ENCODE measurements around the gene SLIT3.
"Not testable (repeated sequence)": the region's sequence is repeated elsewhere in the genome, so short reads cannot be mapped to it uniquely, and the experiment has no call there.

Gene SLIT3

DNA sequence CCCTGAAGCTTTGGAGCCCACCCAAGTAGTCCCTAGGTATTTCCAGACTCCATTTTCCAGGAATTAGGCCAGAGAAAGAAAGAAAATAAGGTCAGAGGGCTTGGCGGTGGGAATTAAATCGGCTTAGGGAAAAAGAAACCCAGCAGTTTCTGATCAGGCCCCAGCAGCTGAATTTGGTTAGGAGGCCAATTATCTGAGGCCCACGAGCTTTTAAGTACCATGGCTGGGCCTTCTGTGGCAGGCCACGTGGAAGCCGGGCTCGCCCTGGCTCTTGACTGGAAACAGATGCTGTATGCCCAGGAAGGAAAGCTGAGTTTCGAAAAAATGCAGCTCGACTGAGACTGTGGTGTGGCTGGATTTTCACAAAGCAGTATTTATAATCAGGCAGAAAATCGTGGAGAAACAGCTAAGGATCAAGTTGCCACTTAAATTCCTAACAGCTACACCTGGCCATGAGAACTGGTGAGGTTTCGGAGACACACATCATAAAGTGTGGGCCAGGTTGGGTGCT is 646.7 kb downstream of the SLIT3 start:
- Histone ChIP-seq H3K27me3 (ENCODE audit: control insufficient read depth, insufficient read depth, low read length) (no peaks in the 10 kb centered on the region), H3K9ac (ENCODE audit: low read length) (no peak overlapping the region), H3K36me3 (ENCODE audit: control insufficient read depth, insufficient read depth, low read length) (no peaks in the 10 kb centered on the region), H3K27ac (ENCODE audit: low read depth, low read length) (no peak overlapping the region), H3K4me3 (ENCODE audit: low read depth, low read length) (no peak overlapping the region), H3K4me1 (ENCODE audit: control insufficient read depth, insufficient read depth, low read length) (peaks cover 5% of the 10 kb centered on the region; the same call in 1 of the 2 replicates), H3K9me3 (ENCODE audit: control insufficient read depth, insufficient read depth, low read depth, low read length) (no peaks in the 10 kb centered on the region)

GRCh38 chr5:168653626-168654025 is 647.3 kb downstream of the SLIT3 start:
- H3K9me3 ChIP-seq (ENCODE audit: control insufficient read depth, insufficient read depth, low read depth, low read length): no peaks in the 10 kb centered on the region
- no peaks in the 10 kb centered on the region for H3K27me3 ChIP-seq (ENCODE audit: control insufficient read depth, insufficient read depth, low read length)
- H3K4me1 ChIP-seq (ENCODE audit: control insufficient read depth, insufficient read depth, low read length): peaks cover 3% of the 10 kb centered on the region; the same call in 1 of the 2 replicates
- no peak overlapping the region for H3K27ac ChIP-seq (ENCODE audit: low read depth, low read length)
- H3K9ac ChIP-seq (ENCODE audit: low read length): no peak overlapping the region
- H3K36me3 ChIP-seq (ENCODE audit: control insufficient read depth, insufficient read depth, low read length): no peaks in the 10 kb centered on the region
- no peak overlapping the region for H3K4me3 ChIP-seq (ENCODE audit: low read depth, low read length)

DNA sequence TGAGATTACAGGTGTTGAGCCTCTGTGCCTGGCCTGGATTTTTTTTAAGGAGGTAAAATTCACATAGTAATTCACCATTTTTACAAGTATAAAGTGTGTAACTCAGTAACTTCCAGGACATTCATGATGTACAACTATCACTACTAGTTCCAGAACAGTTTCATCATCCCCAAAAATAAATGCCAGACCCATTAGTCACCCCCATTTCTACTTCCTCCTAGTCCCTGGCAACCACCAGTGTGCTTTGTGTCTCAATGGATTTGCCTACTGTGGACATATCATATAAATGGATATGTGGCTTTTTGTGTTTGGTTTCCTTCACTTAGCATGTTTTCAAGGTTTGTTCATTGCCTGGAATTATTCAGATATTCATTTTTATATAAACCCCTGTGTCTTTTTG is 649.3 kb downstream of the SLIT3 start:
- Histone ChIP-seq H3K9ac (ENCODE audit: low read length) (no peak overlapping the region), H3K27ac (ENCODE audit: low read depth, low read length) (no peak overlapping the region), H3K36me3 (ENCODE audit: control insufficient read depth, insufficient read depth, low read length) (no peaks in the 10 kb centered on the region), H3K4me1 (ENCODE audit: control insufficient read depth, insufficient read depth, low read length) (no peaks in the 10 kb centered on the region), H3K9me3 (ENCODE audit: control insufficient read depth, insufficient read depth, low read depth, low read length) (no peaks in the 10 kb centered on the region), H3K27me3 (ENCODE audit: control insufficient read depth, insufficient read depth, low read length) (no peaks in the 10 kb centered on the region), H3K4me3 (ENCODE audit: low read depth, low read length) (no peak overlapping the region)

DNA sequence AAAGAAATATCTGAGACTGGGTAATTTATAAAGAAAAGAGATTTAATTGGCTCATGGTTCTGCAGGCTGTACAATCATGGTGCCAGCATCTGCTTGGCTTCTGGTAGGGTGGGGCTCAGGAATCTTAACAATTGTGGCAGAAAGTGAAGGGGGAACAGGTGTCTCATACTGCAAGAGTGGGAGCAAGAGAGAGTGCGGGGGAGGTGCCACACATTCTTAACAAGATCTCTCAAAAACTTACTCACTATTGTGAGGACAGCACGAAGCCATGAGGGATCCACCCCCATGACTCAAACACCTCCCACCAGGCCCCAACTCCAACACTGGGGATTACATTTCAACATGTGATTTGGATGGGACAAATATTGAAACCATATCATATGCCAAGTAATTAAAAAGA is 651.6 kb downstream of the SLIT3 start:
- no peak overlapping the region for H3K27ac ChIP-seq (ENCODE audit: low read depth, low read length)
- H3K9ac ChIP-seq (ENCODE audit: low read length): no peak overlapping the region
- no peaks in the 10 kb centered on the region for H3K4me1 ChIP-seq (ENCODE audit: control insufficient read depth, insufficient read depth, low read length)
- H3K36me3 ChIP-seq (ENCODE audit: control insufficient read depth, insufficient read depth, low read length): no peaks in the 10 kb centered on the region
- H3K9me3 ChIP-seq (ENCODE audit: control insufficient read depth, insufficient read depth, low read depth, low read length): 0 out of 2 replicates have a peak, but pooled peaks cover 6% of the 10 kb centered on the region
- no peak overlapping the region for H3K4me3 ChIP-seq (ENCODE audit: low read depth, low read length)
- no peaks in the 10 kb centered on the region for H3K27me3 ChIP-seq (ENCODE audit: control insufficient read depth, insufficient read depth, low read length)

DNA sequence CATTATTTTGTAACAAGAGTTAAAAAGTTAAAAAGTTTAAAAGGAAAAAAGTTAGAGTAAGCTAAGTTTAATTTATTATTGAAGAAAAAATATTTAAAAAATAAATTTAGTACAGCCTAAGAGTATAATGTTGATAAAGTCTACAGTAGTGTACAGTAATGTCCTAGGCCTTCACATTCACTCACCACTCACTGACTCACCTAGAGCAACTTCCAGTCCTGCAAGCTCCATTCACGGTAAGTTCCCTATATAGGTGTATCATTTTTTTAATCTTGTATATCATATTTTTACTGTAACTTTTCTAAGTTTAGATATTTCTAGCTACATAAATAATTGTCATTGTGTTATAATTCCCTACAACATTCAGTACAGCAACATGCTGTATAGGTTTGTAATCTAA is 652.4 kb downstream of the SLIT3 start:
- Histone ChIP-seq H3K27ac (ENCODE audit: low read depth, low read length) (no peak overlapping the region), H3K27me3 (ENCODE audit: control insufficient read depth, insufficient read depth, low read length) (no peaks in the 10 kb centered on the region), H3K9ac (ENCODE audit: low read length) (no peak overlapping the region), H3K9me3 (ENCODE audit: control insufficient read depth, insufficient read depth, low read depth, low read length) (0 out of 2 replicates have a peak, but pooled peaks cover 7% of the 10 kb centered on the region), H3K4me1 (ENCODE audit: control insufficient read depth, insufficient read depth, low read length) (no peaks in the 10 kb centered on the region), H3K4me3 (ENCODE audit: low read depth, low read length) (no peak overlapping the region), H3K36me3 (ENCODE audit: control insufficient read depth, insufficient read depth, low read length) (no peaks in the 10 kb centered on the region)

DNA sequence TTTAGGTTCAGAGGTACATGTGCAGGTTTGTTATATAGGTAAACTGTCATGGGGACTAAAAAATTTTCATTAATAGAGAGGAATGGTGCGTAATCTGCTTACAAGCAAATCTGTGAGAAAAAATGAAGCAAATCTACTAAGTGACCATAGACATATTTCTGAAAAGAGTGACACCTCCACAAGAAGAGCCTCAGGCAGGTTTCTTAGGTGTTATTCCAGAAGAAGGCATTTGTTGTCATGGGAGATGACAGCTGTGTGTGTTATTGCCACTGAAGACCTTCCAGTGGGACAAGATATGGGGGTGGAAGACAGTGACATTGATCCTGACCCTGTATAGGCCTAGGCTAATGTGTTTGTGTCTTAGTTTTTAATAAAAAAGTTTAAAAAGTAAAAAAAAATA is 652.9 kb downstream of the SLIT3 start:
- Histone ChIP-seq H3K36me3 (ENCODE audit: control insufficient read depth, insufficient read depth, low read length) (no peaks in the 10 kb centered on the region), H3K4me1 (ENCODE audit: control insufficient read depth, insufficient read depth, low read length) (no peaks in the 10 kb centered on the region), H3K27ac (ENCODE audit: low read depth, low read length) (no peak overlapping the region), H3K9ac (ENCODE audit: low read length) (no peak overlapping the region), H3K27me3 (ENCODE audit: control insufficient read depth, insufficient read depth, low read length) (no peaks in the 10 kb centered on the region), H3K9me3 (ENCODE audit: control insufficient read depth, insufficient read depth, low read depth, low read length) (0 out of 2 replicates have a peak, but pooled peaks cover 7% of the 10 kb centered on the region), H3K4me3 (ENCODE audit: low read depth, low read length) (no peak overlapping the region)

DNA sequence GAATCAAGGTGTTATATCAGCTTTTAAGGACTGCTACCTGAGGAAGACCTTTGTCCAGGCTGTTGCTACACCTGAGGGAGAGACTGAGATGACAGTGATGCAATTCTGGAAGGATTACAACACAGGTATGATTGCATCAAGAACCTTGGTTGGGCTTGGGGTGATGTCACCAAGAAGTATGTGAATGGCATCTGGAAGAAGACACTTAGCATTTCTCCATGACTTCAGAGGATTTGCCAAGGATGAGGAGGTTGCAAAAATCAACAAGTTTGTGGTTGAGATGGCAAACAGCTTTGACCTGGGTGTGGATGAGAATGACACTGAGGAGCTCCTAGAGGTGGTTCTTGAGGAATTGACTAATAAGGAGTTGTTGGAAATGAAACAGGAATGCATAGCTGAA is 653.9 kb downstream of the SLIT3 start:
- no peak overlapping the region for H3K9ac ChIP-seq (ENCODE audit: low read length)
- no peak overlapping the region for H3K27ac ChIP-seq (ENCODE audit: low read depth, low read length)
- H3K4me3 ChIP-seq (ENCODE audit: low read depth, low read length): no peak overlapping the region
- H3K9me3 ChIP-seq (ENCODE audit: control insufficient read depth, insufficient read depth, low read depth, low read length): 0 out of 2 replicates have a peak, but pooled peaks cover 7% of the 10 kb centered on the region
- no peaks in the 10 kb centered on the region for H3K27me3 ChIP-seq (ENCODE audit: control insufficient read depth, insufficient read depth, low read length)
- H3K36me3 ChIP-seq (ENCODE audit: control insufficient read depth, insufficient read depth, low read length): no peaks in the 10 kb centered on the region
- no peaks in the 10 kb centered on the region for H3K4me1 ChIP-seq (ENCODE audit: control insufficient read depth, insufficient read depth, low read length)

DNA sequence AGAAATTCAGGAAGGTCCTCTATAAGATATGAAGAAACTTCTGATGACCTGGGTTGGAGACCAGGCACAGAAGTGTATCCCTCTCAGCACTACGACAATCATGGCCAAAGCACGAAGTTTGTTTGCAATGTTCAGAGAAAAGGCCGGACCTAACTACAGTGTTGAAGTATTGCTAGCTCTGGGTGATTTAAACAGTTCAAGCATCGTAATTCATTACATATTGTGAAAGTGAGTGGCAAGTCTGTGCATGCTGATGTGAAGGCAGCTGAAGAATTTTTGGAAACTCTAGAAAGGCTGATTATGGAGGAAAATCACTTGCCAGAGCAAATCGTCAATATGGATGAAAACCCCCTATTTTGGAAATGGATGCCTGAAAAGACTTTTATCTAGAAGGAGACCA is 654.6 kb downstream of the SLIT3 start:
- no peaks in the 10 kb centered on the region for H3K36me3 ChIP-seq (ENCODE audit: control insufficient read depth, insufficient read depth, low read length)
- H3K9me3 ChIP-seq (ENCODE audit: control insufficient read depth, insufficient read depth, low read depth, low read length): 0 out of 2 replicates have a peak, but pooled peaks cover 7% of the 10 kb centered on the region
- no peak overlapping the region for H3K4me3 ChIP-seq (ENCODE audit: low read depth, low read length)
- H3K27me3 ChIP-seq (ENCODE audit: control insufficient read depth, insufficient read depth, low read length): no peaks in the 10 kb centered on the region
- no peaks in the 10 kb centered on the region for H3K4me1 ChIP-seq (ENCODE audit: control insufficient read depth, insufficient read depth, low read length)
- no peak overlapping the region for H3K9ac ChIP-seq (ENCODE audit: low read length)
- H3K27ac ChIP-seq (ENCODE audit: low read depth, low read length): no peak overlapping the region

DNA sequence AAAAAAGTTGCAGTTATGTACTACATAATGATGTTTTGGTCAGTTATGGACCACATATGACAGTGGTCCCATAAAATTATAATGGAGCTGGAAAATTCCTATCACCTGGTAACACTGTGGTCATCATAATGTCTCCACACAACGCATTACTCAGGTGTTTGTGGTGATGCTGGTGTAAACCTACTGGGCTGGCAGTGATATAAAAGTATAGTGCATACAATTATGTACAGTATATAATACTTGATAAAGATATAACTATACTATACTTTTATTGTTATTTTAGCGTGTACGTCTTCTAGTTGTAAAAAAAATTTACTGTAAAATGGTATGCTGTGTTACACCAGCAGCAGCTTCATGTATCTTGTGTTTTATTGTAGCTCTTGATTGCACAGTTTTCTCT is 655.7 kb downstream of the SLIT3 start:
- H3K4me3 ChIP-seq (ENCODE audit: low read depth, low read length): no peak overlapping the region
- no peaks in the 10 kb centered on the region for H3K36me3 ChIP-seq (ENCODE audit: control insufficient read depth, insufficient read depth, low read length)
- no peak overlapping the region for H3K9ac ChIP-seq (ENCODE audit: low read length)
- no peak overlapping the region for H3K27ac ChIP-seq (ENCODE audit: low read depth, low read length)
- H3K27me3 ChIP-seq (ENCODE audit: control insufficient read depth, insufficient read depth, low read length): no peaks in the 10 kb centered on the region
- H3K9me3 ChIP-seq (ENCODE audit: control insufficient read depth, insufficient read depth, low read depth, low read length): 0 out of 2 replicates have a peak, but pooled peaks cover 7% of the 10 kb centered on the region
- no peaks in the 10 kb centered on the region for H3K4me1 ChIP-seq (ENCODE audit: control insufficient read depth, insufficient read depth, low read length)

GRCh38 chr5:168642019-168642418 is 658.9 kb downstream of the SLIT3 start:
- H3K9ac ChIP-seq (ENCODE audit: low read length): no peak overlapping the region
- peaks cover 7% of the 10 kb centered on the region; the same call in 1 of the 2 replicates for H3K9me3 ChIP-seq (ENCODE audit: control insufficient read depth, insufficient read depth, low read depth, low read length)
- no peak overlapping the region for H3K4me3 ChIP-seq (ENCODE audit: low read depth, low read length)
- no peaks in the 10 kb centered on the region for H3K36me3 ChIP-seq (ENCODE audit: control insufficient read depth, insufficient read depth, low read length)
- H3K27me3 ChIP-seq (ENCODE audit: control insufficient read depth, insufficient read depth, low read length): no peaks in the 10 kb centered on the region
- H3K4me1 ChIP-seq (ENCODE audit: control insufficient read depth, insufficient read depth, low read length): no peaks in the 10 kb centered on the region
- H3K27ac ChIP-seq (ENCODE audit: low read depth, low read length): no peak overlapping the region

DNA sequence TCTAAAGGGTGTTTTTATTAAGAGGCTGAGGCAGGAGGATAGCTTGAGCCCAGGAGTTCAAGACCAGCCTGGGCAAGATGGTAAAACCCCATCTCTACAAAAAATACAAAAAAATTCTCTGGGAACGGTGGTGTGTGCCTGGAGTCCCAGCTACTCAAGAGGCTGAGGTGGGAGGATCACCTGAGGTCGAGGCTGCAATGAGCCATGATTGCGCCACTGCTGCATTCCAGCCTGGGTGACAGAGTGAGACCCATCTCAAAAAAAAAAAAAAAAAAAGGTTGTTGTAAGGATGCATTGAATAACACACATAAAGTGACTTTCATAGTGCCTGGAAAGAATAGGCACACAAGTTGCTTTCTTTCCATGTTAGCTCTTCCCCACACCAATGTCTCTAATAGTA is 662.1 kb downstream of the SLIT3 start:
- H3K4me3 ChIP-seq (ENCODE audit: low read depth, low read length); H3K27me3 ChIP-seq (ENCODE audit: control insufficient read depth, insufficient read depth, low read length); H3K36me3 ChIP-seq (ENCODE audit: control insufficient read depth, insufficient read depth, low read length): not testable (repeated sequence)

GRCh38 chr5:168637793-168638192 is 663.1 kb downstream of the SLIT3 start:
- Histone ChIP-seq H3K36me3 (ENCODE audit: control insufficient read depth, insufficient read depth, low read length) (no peaks in the 10 kb centered on the region), H3K4me3 (ENCODE audit: low read depth, low read length) (no peak overlapping the region), H3K4me1 (ENCODE audit: control insufficient read depth, insufficient read depth, low read length) (no peaks in the 10 kb centered on the region), H3K27me3 (ENCODE audit: control insufficient read depth, insufficient read depth, low read length) (no peaks in the 10 kb centered on the region), H3K9ac (ENCODE audit: low read length) (no peak overlapping the region), H3K9me3 (ENCODE audit: control insufficient read depth, insufficient read depth, low read depth, low read length) (no peaks in the 10 kb centered on the region; the same call in 1 of the 2 replicates), H3K27ac (ENCODE audit: low read depth, low read length) (no peak overlapping the region)

More for the DNA sequence above, 662.1 kb downstream of the SLIT3 start:
- H3K4me1 ChIP-seq (ENCODE audit: control insufficient read depth, insufficient read depth, low read length); H3K9ac ChIP-seq (ENCODE audit: low read length); H3K27ac ChIP-seq (ENCODE audit: low read depth, low read length); H3K9me3 ChIP-seq (ENCODE audit: control insufficient read depth, insufficient read depth, low read depth, low read length): not testable (repeated sequence)

All from HUES6 (cell line).